GM21390 (cell line): ENCODE data around the gene SNTB2.

ENCODE experiments used
- ATAC-seq: cut with Tn5 transposase; IDR thresholded peaks from one replicate; pipeline ENCODE4 v1.9.1; 2021; ENCODE audit not compliant: unreplicated experiment

SNTB2 gene

DNA sequence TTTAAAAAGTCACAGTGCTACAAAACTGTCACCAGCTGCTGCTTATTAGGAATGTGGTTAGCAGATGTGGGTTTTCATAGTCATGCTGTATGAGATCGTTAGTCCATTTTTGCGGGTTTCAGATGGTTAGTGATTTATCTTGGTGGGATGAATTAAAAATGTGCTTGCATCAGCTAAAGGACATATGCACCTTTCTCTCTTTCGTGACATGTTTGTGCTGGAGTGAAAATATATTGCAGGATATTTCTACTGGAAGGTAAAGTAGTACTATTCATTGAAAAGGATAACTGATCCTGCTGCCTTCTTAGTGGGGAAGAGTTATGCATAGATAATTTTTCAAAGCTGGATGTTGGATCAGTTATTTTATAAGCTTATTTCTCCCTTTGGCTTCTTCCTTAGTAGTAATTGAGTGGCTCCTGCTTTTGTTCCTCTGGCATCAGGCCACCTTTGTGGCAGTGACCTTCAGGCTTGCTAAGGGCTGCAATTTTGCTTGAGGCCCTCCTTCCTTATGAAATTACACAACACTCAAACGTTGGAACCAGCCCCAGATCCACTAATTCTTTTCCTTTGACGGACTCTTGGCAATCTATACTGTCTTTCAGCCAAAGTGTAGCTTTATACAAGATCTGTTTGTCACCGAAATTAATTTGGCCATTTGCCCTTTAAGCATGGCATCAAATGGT is 7.5 kb upstream of the SNTB2 start:
- ATAC-seq: no peak

DNA sequence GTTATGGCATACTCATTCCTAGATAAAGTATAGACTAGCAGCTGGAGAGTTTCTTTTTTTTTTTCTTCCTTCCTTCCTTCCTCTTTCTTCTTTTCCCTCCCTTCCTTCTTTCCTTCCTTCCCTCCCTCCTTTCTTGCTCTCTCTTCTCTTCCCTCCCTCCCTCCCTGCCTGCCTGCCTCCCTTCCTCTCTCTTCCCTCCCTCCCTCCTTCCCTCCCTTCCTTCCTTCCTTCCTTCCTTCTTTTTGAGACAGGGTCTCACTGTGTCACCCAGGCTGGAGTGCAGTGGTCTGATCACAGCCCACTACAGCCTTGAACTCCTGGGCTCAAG is 7.0 kb upstream of the SNTB2 start:
- ATAC-seq: no peak

DNA sequence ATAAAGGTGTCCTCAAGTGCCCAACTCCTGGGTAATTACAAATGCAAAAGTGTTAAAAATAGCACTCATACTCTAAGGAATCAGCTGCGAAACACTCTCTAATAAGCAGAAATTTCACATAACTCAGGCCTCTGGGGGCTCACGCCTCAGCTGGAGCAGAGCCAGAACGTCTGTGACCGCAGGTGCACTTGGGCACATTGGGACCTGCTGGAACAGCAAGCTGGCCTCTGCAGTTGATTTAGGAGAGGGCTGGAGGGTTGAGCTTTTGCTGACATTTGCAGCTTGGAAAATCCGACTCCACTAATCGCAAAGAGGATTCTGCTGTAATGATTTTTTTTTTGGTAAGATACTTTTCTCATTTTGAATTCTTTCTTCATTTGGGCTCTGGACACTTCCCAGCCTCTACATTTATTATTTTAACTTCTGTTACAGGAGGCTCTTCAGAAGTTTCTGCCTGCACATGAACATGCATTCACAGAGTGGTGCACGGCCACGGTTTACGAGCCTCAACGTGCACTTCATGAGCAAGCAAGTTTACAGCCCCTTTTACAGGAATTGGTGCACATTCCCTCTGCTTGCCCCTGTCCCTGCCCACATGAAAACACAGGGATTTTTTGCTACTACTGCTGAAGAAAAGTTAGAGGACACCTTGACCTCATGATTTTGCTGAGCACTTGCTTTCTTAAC is 4.1 kb upstream of the SNTB2 start:
- no peak for ATAC-seq

DNA sequence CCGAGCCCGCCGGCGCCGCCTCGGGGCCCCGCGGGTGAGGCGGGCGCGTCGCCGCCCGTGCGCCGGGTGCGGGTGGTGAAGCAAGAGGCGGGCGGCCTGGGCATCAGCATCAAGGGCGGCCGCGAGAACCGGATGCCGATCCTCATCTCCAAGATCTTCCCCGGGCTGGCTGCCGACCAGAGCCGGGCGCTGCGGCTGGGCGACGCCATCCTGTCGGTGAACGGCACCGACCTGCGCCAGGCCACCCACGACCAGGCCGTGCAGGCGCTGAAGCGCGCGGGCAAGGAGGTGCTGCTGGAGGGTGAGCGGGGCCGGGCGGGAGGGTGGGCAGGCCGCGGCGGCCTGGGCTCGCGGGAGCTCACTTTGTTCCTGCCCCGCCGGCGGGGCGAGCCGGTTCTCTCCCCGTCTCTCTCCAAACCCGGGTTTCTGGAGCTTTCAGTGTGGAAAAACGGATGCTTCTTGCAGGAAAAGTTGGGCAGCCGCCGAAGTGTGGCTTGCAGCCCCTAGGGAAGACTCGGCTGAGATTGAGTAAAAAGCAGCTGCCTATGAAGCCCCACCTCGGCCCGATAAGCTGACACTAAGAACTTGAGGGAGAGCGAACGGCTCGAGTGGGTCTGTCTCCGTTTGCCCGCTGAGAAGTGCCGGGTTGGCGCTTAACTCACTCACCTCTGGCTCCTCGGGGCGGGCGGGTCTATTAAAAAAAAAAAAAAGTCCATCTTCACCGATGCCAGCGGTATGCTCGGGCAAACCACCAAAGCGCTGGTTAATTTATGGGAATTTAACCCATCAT is 677 bp downstream of the SNTB2 start:
- ATAC-seq: peak; percentile 28

DNA sequence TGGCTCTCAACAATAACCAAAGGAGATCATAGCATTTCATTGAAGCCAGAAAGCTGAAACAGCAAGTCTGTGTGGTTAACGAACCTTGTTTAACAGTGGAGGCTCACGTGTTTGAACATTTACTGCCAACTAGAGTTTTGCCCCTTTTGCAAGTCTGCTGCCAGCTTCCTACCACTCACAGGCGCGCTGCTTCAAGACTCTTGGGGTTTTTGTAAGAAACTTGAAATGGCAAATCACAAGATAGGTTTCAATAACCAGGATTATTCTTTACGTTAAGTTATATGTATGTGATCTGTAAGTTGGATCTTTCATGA is 1.2 kb downstream of the SNTB2 start:
- ATAC-seq: no peak

DNA sequence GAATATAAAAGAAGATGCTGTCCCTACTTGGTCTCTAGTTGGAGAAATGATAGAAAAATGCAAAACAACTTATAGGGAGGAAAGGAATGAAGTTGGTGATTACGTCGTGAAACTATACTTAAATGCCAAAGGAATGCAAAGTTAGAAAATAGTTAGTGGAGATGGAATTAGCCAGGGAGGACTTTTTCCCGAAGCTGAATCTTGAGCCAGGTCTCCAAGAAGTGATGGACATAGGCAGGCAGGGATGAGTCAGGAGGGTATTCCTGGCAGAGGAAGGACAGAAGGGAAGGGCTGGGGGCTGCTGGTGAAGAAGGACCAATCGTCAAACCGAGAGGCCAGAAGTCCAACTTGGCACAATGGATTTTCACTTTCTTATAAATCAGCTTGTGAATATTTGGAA is 1.8 kb downstream of the SNTB2 start:
- no peak for ATAC-seq

DNA sequence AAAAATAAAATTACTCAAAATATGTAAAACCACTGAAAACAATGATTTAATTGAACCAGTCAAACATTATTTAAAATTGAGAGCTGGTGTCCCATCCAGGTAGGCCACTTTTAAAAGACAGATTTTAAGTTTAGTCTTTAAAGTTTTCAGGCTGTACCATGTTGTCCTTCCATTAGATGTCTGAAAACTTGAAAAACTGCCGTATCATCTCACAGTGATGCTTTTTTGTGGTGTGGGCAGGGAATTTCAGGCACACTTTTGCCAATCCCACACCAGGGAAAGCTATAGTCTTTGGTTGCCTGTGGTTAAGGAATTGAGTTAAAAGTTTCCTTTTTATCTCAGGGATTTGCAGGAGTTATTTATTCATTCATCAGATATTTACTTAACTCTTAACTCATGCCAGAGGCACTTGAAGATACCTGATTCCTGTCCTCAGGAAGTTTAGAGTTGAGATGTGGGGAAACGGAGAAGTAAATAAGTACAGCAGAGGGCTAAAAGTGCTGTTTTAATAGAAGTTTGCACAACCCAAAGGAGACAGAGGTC is 3.2 kb downstream of the SNTB2 start:
- no peak for ATAC-seq

DNA sequence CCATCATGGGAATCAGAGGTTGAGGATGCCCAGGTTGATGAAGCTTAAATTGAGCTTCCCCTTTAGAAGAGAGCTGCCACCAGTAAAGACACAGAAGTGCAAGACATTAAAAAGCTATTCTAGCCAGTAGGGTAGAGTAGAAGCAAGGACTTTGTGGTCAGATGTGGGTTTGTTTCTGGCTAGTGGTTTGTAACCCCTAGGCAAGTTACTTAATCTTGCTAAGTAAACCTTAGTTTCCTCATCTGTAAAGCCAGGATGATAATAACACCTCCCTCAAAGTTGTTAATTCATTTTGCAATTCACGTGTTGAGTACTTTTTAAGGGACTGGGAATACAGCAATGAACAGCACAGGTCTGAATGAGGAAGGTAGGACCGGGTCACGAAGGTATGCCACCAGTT is 3.6 kb downstream of the SNTB2 start:
- no peak for ATAC-seq

DNA sequence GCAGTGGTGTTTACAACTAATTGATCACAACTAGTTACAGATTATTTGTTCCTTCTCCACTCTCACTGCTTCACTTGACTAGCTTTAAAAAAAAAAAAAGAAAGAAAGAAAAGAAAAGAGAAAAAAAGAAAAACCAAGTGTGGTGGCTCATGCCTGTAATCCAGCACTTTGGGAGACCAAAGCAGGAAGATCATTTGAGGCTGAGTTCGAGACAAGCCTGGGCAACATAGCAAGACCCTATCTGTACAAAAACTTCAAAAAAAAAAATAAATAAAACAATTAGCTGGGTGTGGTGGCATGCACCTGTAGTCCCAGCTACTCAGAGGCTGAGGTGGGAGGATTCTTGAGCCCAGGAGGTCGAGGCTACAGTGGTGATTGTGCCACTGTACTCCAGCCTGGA is 4.2 kb downstream of the SNTB2 start:
- ATAC-seq: no peak

DNA sequence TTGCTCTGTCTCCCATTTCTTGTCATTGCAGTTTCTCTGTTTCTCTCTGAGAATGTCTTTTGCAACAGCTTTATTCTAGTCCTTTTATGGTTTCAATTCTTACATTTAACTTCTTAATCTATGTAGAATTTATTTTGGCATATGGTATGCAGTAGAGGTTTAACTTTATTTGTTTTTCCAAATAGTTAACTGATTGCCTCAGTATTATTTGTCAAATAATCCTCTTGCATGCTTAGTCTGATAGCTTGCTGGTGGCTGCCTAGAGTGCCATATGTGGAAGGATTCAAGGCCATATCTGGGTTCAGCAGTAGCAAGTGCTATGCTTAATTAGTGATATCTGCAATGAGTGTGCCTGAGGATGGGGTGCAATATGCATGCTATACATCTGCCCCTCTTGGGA is 6.9 kb downstream of the SNTB2 start:
- no peak for ATAC-seq

DNA sequence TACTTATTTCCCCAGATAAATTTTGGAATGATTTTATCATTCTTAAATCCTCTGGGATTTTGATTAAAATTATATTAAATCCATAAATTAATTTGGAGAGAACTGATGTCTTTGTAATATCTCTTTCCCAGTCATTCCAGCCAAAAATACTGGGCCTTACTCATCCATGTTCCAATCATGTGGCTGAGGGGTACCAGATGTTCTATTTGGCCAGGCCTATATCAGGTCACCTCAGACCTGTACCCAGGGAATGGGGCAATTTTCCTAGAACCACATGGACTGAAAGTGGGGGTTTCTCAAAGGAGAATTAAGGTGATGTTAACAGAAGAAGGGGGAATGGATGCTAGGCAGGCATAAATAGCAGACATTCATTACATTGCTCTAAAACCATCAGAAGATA is 7.5 kb downstream of the SNTB2 start:
- ATAC-seq: no peak

DNA sequence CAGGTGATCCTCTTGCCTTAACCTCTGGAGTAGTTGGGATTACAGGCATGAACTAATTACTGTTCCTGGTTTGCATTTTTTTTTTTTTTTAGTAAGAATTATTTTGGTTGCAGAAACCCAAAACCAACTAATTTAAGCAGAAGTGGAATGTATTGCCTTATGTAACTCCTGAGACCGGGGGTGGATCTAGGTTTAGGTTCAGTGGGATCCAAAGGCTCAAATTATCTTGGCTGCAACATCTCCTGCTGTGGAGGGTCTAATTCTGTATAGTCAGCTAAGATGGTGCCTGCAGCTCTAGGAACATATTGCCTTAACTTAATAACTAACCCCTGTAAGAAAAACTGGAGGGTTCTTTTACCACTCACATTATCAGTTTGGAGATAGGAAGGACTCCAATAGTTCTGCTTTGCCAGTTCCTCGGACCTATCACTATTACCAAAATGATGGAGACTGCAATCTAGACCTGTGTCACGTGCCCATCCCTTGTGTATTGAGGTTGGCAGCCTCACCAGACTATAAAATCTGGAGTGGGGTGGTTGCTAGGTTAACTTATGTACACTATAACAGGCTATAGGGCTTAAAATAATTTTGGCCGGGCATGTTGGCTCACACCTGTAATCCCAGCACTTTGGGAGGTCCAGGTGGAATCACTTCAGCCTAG is 8.5 kb downstream of the SNTB2 start:
- no peak for ATAC-seq

DNA sequence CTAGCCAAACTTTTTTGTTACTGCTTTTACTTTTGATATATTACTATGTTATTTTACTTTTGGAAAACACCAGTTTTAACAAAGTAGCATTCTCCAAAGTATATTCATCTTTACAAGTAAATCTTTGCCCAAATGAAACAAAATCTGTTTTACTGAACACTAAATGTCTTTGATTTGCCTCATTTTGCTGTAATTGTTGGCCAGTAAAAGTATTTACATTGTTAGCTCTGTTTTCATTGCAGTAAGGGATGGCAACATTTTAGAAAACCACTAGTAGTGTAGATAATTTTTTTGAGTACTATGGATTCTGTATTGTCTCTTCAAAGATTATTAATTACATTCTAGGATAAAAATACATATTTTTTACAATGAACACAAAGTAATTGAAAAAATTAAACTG is 10.6 kb downstream of the SNTB2 start:
- ATAC-seq: no peak

DNA sequence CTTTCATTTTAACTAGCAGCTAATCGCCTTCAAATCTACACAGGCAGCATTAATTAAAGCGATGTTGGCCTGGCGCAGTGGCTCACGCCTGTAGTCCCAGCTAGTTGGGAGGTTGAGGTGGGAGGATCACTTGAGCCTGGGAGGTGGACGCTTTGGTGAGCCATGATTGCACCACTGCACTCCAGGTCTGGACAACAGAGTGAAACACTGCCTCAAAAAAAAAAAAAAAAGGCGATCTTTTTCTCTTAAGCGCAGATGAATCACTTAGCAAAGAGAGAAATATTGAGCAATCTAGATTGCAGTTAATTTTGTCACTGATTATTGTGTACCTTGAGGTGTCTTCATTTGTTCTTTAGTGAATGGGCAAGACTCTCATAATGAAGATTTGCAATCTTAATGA is 12.4 kb downstream of the SNTB2 start:
- ATAC-seq: no peak

DNA sequence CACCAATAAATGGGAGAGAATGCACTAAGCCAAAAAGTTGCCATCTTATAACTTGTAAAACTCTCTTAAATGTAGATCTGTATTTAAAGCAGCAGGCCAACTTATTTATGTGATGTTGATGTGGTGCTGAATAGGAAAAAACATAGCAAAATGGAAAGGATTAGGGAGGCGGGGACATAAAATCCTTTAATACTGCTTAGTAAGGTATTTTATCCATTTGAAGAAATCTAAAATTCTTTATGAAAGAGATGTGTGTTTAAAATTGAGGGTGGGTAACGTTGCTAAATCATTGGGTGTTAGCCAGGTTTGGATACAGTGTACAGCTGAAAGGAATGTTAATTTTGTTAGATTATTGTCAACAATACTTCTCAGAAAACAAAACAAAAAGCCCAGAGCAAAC is 14.3 kb downstream of the SNTB2 start:
- no peak for ATAC-seq

DNA sequence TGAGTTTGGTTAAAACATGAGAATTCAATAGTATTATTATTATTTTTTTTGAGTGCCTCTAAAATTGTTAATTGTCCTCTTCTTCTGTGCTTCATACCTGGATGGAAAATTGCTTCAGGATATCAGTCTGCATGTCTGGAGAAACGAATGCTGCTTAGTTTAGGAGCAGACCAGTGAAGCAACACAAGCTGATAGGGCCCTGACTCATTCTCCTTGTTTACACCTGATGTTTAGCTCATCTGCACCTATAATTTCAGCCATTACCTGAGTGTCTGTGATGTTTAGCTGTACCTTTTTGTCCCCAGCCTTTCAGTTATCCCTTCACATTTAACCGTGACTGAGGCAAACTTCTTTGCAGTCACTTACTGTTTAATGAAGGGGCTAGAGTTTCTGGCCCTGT is 14.8 kb downstream of the SNTB2 start:
- ATAC-seq: no peak

DNA sequence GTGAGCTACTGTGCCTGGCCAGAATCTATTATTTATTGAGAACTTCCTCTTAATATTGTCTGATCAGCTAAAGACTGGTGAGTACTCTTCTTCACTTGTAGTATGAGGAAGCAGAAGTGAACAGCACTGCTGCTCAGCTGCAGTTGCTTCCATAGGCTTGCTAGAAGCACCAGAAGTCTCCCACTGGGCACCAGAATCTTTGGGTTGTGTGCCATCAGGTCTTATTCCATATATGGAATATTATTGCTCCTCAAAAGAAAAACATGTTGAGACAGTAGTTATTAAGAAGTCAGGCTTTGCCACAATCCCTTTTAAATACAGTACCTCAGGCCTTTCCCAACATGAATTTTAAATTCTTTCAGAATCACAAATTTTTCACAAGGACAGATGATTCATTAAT is 17.2 kb downstream of the SNTB2 start:
- no peak for ATAC-seq

DNA sequence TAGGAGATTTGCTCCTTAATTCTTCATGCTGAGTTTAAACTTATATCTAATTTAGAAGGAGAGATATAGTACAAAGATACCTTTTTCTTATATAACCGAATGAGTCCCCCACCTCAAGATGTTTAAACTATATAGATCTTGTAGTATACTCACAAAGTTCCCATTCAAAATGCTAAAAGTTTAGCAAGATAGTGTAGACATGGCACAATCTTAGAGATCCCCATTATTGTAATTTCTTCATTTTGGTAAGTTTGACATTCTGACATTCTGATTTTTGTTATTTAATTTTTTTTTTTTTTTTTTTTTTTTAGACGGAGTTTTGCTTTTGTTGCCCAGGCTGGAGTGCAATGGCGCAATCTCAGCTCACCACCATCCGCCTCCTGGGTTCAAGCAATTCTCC is 22.8 kb downstream of the SNTB2 start:
- ATAC-seq: no peak

DNA sequence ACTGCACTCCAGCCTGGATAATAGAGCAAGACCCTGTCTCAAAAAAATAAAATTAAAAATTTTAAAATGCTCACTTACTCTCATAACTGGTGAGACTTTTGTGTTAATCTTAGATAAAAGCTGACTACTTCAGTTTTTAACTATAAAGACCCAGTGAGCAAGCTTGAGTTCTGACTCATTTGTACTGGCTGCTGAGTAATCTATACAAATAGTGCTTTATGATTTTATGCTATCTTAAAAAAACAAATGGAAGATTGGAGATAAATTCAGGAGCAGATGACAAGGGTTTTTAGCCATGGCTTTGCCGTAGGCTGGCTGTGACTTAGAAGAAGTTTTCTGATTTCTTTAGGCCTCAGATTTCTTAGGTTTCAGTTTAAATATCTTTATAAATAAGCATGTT is 30.5 kb downstream of the SNTB2 start:
- no peak for ATAC-seq

DNA sequence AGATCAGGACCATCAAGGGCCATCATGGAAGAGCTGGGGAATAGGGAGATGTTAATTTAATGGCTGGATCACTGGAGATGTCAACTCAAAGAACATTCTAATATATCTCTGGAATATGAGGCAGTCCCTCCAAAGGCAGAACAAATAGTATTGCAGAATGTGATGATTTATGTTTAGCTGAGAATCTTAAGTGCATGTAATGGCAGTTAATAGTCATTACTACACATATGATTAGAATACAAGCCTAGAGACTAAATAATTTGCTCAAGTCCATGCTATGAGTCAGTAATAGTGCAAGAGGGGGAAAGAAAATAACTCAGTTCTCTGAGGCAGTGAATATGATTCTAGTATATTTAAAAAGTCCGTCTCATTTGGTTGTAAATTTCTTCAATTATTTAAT is 32.3 kb downstream of the SNTB2 start:
- no peak for ATAC-seq

DNA sequence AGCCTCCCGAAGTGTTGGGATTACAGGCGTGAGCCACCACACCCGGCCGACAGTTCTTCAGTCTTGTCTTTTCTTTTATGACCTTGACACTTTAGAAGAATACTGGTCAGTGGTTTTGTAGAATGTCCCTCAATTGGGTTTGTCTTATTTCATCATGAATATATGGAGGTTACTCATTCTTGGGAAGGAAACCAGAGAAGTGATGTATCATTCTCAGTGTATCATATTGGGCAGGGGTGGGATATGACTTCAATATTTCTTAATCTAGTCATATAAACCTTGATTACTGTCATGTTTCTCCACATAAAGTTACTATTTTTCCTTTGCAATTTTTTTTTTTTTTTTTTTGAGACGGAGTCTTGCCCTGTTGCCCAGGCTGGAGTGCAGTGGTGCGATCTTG is 36.9 kb downstream of the SNTB2 start:
- no peak for ATAC-seq

DNA sequence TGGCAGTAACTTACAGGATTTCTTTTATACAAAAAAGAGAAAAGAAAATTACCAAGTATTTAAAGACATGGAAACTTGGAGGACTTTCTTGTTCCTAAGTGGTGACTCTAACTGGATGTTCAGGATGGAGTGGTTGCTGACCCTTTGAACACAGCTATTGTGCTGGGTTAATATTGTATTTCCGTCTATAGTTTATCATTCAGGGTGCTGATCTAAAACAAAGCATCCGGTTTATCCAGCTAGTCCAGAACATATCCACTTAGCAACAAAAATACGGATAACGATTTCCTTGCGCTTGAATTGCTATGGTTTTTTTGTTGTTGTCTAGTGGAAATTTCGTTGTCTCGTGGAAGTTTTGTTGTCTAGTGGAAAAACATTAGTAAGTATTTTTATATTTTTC is 38.2 kb downstream of the SNTB2 start:
- no peak for ATAC-seq
